ENCODE measurements around the gene PIP5KL1.

Gene PIP5KL1

DNA sequence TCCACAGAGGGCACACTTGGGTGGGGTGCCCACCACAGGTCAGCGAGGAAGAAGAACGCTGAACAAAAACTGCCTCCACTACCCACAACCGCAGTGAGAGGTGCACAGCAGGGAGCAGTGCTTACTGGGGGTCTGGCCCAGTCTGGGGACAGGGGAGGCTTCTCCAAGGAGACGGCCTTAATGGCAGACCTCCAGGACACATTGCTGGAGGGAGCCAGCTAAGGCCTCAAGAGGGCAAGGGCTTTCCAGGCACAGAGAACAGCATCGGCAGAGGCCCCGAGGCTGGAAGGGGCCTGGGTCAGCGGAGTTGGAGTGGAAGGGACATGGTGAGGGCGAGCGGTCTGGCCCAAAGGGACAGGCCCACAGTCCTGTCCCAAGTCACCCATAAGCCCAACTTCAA is 15.4 kb upstream of the PIP5KL1 start:
- Histone ChIP-seq H3K4me2 (ENCODE audit: low read depth, low read length) (no peak overlapping the region), H3K36me3 (replicated peaks; ENCODE audit: insufficient read depth, low read length) (no peaks in the 10 kb centered on the region), H3K79me2 (ENCODE audit: low read length) (no peaks in the 10 kb centered on the region; the same call in 1 of the 2 replicates), H2AFZ (ENCODE audit: low read length) (no peak overlapping the region), H3K4me1 (ENCODE audit: low read length) (no peaks in the 10 kb centered on the region), H3K27ac (ENCODE audit: low read length) (no peak overlapping the region), H4K20me1 (ENCODE audit: insufficient read depth, low read length) (no peaks in the 10 kb centered on the region), H3K4me3 (ENCODE audit: low read length) (no peak overlapping the region), H3K9me2 (replicated peaks; ENCODE audit: insufficient read depth, low read length) (no peaks in the 10 kb centered on the region), H3K9me3 (replicated peaks; ENCODE audit: insufficient read depth, low read length) (no peaks in the 10 kb centered on the region), H3F3A (ENCODE audit: insufficient read depth, low read length) (no peaks in the 10 kb centered on the region), H3K9ac (ENCODE audit: low read length) (no peak overlapping the region), H3K27me3 (replicated peaks; ENCODE audit: insufficient read depth, low read length) (no peaks in the 10 kb centered on the region)
- no peak for TF ChIP-seq EZH2phosphoT487 (IDR thresholded peaks at IDR 0.05; ENCODE audit: low read length)
- no peak for TF ChIP-seq CTCF (IDR thresholded peaks at IDR 0.05; ENCODE audit: low read length)
- TF ChIP-seq EZH2 (optimal IDR thresholded peaks at IDR 0.05; ENCODE audit: low read depth, low read length): no peak
- DNase-seq: no peak

DNA sequence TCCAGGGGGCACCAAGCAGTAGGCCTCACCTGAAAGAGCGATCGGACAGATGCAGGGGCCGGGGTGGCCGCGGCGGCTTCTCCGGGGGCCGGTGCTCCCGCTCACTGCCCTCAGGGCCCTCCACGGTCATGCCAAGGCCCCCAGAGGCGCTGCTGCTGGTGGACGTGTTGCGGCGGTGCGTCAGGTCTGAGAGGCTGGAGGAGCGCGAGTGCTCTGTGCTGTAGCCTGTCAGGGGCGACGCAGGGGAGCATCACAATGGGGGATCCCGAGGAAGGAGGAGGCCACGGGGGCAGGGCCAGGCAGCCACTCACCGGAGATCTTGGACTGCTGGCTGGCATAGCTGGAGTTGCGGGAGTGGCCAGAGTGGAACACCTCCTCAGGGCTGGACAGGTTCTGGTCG is 14.8 kb upstream of the PIP5KL1 start:
- no peak overlapping the region for H3K4me2 ChIP-seq (ENCODE audit: low read depth, low read length)
- no peak overlapping the region for H3K9ac ChIP-seq (ENCODE audit: low read length)
- no peaks in the 10 kb centered on the region for H4K20me1 ChIP-seq (ENCODE audit: insufficient read depth, low read length)
- no peaks in the 10 kb centered on the region for H3K4me1 ChIP-seq (ENCODE audit: low read length)
- H3F3A ChIP-seq (ENCODE audit: insufficient read depth, low read length): no peaks in the 10 kb centered on the region
- H3K79me2 ChIP-seq (ENCODE audit: low read length): no peaks in the 10 kb centered on the region
- no peak for TF ChIP-seq EZH2 (optimal IDR thresholded peaks at IDR 0.05; ENCODE audit: low read depth, low read length)
- no peak for TF ChIP-seq EZH2phosphoT487 (IDR thresholded peaks at IDR 0.05; ENCODE audit: low read length)
- no peak for TF ChIP-seq CTCF (IDR thresholded peaks at IDR 0.05; ENCODE audit: low read length)
- no peak overlapping the region for H3K4me3 ChIP-seq (ENCODE audit: low read length)
- H3K27me3 ChIP-seq (replicated peaks; ENCODE audit: insufficient read depth, low read length): no peaks in the 10 kb centered on the region
- H3K27ac ChIP-seq (ENCODE audit: low read length): no peak overlapping the region
- H3K36me3 ChIP-seq (replicated peaks; ENCODE audit: insufficient read depth, low read length): no peaks in the 10 kb centered on the region
- H2AFZ ChIP-seq (ENCODE audit: low read length): no peak overlapping the region
- no peaks in the 10 kb centered on the region for H3K9me2 ChIP-seq (replicated peaks; ENCODE audit: insufficient read depth, low read length)
- H3K9me3 ChIP-seq (replicated peaks; ENCODE audit: insufficient read depth, low read length): no peaks in the 10 kb centered on the region
- no peak for DNase-seq

DNA sequence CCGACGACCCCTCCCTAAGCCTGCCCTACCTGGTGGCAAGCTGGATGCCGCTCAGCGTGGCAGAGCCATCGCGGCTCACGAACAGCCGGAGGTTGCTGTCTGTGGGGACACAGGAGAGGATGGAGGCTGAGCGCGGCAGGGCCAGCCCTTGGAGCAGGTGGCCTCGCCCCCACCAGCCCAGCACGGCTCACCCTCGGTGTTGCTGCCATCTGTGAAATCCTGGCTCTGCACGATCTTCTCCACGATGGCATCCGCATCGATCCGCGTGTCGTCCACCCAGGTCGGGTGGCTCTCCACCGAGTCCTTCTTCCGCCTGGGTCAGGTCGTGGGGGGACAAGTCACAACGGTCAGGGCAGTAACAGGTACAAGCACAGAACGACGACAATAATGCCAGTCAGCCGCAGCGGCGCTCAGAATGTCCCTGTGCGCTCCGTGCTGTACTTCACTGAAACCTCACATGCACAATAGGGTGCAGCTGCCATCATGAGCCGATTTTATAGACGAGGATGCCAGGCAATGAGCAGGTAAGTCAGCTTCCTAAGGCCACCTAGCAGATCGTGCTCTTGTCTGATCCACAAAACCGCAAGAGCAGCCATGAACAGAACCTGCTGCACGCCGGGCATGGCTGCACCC is 14.1 kb upstream of the PIP5KL1 start:
- H3K4me2 ChIP-seq (ENCODE audit: low read depth, low read length): no peak overlapping the region
- no peaks in the 10 kb centered on the region for H3K79me2 ChIP-seq (ENCODE audit: low read length)
- no peaks in the 10 kb centered on the region for H3K9me3 ChIP-seq (replicated peaks; ENCODE audit: insufficient read depth, low read length)
- DNase-seq: no peak
- H3F3A ChIP-seq (ENCODE audit: insufficient read depth, low read length): no peaks in the 10 kb centered on the region
- no peak overlapping the region for H3K9ac ChIP-seq (ENCODE audit: low read length)
- TF ChIP-seq EZH2phosphoT487 (IDR thresholded peaks at IDR 0.05; ENCODE audit: low read length) (no peak), EZH2 (optimal IDR thresholded peaks at IDR 0.05; ENCODE audit: low read depth, low read length) (no peak), CTCF (IDR thresholded peaks at IDR 0.05; ENCODE audit: low read length) (no peak)
- no peaks in the 10 kb centered on the region for H3K27me3 ChIP-seq (replicated peaks; ENCODE audit: insufficient read depth, low read length)
- no peak overlapping the region for H3K27ac ChIP-seq (ENCODE audit: low read length)
- no peak overlapping the region for H3K4me3 ChIP-seq (ENCODE audit: low read length)
- H3K36me3 ChIP-seq (replicated peaks; ENCODE audit: insufficient read depth, low read length): no peaks in the 10 kb centered on the region
- H4K20me1 ChIP-seq (ENCODE audit: insufficient read depth, low read length): no peaks in the 10 kb centered on the region
- H3K4me1 ChIP-seq (ENCODE audit: low read length): no peaks in the 10 kb centered on the region
- no peaks in the 10 kb centered on the region for H3K9me2 ChIP-seq (replicated peaks; ENCODE audit: insufficient read depth, low read length)
- H2AFZ ChIP-seq (ENCODE audit: low read length): no peak overlapping the region

Measured in MM.1S (cell line).